Stimulated activated CD4-positive, alpha-beta T cell treated with anti-CD3 and anti-CD28 coated beads, Interleukin-4, amount 100 ng/mL, for 24 hours (primary cell): Measurements from ENCODE around the gene TACO1.

Experiments used
- DNase-seq: peaks from one replicate; pipeline ENCODE4 v3.0.0-alpha.2; 2020

Gene TACO1

DNA sequence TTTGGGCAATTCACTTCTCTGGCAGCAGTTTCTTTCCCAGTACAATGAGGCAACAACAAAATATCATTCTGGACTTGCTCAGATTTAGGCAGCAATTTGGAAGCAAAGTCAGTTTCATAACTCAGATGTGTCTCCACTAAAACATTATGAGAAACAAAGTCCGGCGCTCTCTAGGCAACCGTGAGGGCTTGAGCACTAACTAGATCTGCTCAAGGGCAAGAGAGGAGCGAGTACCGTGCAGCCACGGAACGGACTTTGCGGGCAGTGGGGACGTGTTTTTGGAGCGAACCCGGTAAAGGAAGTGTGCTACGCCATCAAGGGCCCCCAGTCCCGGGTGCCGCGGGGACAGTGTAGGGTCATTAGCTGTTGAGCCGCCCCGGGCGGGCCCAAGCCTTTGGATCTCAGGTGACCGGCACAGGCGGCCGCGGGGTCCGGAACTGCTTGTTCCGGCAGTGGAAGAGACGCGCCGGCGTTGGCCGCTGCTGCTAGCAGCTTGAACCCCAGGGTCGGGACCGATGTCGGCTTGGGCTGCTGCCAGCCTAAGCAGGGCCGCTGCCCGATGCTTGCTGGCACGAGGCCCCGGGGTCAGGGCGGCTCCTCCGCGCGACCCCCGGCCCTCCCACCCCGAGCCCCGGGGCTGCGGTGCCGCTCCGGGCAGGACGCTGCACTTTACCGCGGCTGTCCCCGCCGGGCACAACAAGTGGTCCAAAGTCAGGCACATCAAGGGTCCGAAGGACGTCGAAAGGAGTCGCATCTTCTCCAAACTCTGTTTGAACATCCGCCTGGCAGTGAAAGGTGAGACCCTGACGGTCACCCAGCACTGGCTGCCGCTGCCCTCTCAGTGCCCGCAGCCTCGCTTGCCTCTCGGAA lies at the start of gene TACO1:
Gene TACO1, plus strand, starts transcription at position 327 of the 870 bp plus-strand sequence. Its CDS starts 189 bp downstream, at position 516.
- DNase-seq, result peak; percentile 83

DNA sequence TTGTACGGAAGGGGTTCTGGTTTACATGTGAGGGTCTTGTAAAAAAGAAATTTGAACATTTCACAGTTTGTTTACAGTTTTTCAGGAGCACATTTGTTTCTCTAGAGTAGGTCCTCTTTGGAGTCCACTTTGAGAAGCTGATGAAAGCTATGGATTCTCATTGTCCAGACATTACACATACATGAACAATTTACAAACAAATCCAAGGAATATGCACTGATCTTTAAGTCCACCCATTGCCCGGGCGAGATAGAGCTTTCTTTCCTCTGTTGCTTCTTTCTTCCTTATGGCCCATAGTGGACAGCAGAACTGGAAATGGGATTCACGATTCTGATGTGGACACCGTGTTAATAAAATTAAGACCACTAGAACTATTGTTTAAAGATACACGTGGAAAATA lies 48.5 kb upstream of the TACO1 start:
- no peak for DNase-seq

DNA sequence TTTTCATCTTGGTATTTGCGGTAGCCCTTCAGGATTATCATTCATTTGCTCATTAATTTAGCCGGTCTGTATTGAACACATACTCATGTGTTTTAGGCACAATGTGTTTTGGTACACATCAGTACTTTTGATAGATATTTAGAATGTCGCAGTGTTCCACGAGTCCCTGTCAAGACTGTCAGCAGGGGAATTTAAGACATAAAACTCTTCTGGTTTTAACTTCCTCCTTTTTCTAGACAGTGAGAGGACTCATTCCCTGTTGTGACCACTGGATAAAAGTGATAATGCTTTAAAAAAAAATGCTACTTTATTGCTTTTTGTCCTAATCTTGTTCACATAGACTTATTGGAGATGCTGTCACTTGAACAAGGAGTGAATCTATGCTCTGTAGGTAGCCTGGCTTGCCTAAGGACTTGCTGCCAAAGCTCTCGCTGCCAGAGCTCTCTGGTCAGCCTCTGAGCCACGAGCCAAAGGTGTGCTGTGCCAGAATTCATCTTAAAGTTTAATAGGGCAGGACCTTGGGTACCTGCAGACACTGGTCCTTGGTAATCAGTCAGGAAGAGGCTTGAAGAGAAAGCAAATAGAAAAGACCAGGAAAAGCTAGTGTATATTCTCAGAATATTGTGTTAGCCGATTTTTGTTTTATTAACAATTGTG lies 45.1 kb upstream of the TACO1 start:
- no peak for DNase-seq

DNA sequence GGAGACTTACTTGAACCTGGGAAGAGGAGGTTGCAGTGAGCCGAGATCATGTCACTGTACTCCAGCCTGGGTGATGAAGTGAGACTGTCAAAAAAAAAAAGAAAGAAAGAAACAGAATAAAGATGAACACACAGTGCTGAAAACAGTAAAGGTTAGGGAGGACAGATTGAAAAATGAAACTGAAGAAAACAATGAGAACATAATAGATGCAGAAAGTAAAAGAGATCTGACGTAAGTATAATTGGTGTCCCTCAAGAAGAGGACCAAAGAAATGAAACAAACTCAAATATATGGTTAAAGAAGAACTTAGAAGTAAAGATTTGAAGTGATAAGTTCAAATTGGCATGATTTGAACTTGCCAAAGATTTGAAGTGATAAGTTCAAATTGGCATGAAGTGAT lies 43.3 kb upstream of the TACO1 start:
- no peak for DNase-seq

DNA sequence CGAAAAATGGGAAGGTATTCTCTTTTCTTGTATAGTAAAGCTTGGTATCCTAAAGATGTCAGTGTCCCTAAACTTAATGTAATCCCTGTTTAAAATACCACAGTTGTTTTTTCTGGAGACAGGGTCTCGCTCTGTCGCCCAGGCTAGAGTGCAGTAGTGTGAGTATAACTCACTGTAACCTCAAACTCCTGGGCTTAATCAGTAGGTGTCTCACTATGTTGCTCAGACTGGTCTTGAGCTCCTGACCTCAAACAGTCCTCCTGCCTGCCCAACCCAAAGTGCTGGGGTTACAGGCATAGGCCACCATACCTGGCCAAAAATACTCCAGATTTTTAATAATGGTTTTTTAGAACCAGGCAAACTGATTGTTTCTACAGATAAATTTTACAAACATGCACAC lies 42.3 kb upstream of the TACO1 start:
- no peak for DNase-seq

DNA sequence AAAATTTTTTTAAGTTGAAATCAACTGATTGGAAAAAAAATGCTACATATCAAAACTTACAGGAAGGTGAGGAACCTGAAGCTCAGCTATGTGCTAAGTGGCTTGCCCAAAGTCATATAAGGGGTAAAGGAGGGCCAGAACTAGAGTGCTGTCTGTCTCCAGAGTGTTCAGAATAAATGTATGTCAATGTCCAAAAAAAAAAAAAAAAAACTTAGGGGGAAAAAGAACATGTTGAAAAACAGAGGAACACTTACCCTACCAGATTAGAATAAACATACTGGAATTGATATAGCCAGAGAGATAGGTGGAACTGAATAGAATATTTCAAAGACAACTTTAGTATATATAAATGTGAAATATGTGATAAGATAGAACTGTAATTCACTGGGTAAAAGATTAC lies 38.9 kb upstream of the TACO1 start:
- DNase-seq, result no peak

DNA sequence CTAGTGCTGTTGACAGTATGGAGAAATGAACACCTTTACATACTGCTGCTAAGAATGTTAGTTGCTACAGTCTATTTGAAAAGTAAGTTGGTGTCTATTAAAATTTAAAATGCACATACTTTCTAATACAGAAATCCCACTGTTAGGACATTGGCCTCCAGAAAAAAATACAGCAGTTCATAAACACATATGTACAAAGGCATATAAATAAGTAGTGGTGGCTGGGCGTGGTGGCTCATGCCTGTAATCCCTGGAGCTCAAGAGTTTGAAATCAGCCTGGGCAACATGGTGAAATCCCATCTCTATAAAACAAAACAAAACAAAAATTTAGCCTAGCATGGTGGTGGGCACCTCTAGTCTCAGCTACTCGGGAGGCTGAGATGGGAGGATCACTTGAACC lies 37.4 kb upstream of the TACO1 start:
- DNase-seq, result no peak

DNA sequence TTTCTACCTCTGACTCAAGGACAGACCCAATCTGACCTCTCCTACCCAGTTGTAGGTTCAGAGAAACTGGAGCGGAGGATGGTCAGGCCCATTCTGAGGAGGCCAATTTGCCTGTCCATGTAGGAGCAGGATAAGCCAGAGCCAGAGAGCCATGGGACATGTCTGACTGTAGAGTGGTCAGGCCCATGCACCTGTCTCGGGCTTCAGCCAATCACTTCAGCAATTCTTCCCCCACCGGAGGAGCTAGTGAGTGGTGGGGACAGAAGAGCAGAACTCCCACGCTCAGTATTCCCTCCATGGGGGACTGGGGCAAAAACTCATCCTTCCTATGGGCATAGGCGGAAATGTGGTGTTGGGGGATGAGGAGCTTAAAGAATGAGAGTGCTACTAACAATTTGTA lies 36.1 kb upstream of the TACO1 start:
- DNase-seq, result no peak

DNA sequence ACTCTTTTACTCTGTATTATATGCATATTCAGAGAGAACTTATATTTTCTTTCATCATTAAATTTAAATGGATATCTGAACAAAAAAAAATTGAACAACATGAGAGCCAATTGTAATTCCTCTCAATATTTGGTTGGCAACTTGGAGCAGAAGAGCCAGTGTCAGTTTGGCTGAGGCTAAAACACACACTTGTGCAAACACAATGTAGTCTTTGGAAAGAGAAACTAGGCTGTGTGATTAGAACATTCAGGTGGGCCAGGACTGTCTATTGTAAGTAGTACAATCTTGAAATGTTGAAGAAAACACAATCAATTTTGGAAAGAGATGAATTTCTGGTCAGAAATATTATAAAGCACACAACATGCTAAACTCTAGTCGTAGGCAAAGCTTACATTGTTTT lies 33.5 kb upstream of the TACO1 start:
- no peak for DNase-seq

DNA sequence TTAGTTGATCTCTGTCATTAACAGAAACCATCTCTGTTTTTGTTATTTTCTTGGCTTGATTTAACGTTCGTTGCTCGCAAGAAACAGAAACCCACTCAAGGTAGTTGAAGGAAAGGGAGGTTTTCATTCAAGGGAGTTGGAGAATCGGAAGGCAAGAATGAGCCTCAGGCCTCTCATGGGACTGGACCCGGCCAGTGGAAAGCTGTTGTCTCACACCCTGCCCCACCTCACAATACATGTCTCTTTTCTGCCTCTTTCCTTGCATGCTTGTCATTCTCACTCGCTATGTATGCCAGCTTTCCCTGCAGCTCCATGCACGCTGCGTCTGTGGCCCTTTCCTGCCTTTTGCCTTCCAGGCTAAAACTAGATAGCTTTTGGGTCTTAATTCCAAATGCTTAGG lies 32.1 kb upstream of the TACO1 start:
- DNase-seq, result no peak

DNA sequence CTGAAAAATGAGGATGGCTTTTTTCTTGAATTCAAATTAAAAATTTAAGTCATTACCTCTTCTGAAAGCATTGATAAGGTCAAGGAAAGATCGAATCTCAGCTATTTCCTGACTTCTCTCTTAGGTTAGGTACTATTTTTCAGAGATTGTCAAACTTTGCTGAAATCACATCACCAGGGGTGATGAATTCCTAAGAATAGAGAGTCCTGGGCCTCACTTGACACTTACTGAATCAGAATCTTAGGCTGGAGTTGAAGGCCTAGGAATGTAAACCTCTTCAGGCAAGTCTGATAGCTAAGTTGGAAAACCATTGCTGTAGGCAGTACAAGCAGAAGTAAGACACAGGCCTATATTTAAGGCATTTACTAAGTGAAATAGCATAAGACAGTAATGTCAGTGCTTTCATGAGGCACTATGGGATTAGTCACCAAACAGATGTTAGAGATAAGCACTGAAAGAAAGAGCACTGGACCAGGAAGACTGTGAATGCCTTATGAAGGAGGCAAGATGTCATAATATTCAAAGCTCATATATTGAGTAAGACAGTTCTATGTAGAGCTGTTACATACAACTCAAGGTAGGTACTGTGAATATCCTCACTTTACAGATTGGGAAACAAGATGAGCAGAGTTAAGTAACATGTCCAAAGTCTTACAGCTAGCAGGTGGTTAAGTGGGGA lies 28.9 kb upstream of the TACO1 start:
- no peak for DNase-seq

DNA sequence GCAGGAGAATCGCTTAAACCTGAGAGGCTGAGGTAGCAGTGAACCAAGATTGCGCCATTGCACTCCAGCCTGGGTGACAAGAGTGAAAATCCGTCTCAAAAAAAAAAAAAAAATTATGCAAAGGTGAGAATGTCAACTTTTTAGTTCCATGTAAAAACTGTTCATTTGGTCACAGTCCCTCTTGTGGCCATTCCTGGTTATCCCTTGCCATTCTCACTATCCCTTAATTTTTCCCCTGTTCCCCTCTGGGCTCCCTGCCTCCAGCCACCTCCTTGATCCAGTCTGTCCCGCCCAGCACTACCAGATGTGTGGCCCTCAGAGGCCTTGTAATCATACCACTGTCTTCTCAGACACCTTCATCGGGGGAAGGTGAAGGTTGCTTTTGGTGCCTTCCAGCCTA lies 27.1 kb upstream of the TACO1 start:
- no peak for DNase-seq

DNA sequence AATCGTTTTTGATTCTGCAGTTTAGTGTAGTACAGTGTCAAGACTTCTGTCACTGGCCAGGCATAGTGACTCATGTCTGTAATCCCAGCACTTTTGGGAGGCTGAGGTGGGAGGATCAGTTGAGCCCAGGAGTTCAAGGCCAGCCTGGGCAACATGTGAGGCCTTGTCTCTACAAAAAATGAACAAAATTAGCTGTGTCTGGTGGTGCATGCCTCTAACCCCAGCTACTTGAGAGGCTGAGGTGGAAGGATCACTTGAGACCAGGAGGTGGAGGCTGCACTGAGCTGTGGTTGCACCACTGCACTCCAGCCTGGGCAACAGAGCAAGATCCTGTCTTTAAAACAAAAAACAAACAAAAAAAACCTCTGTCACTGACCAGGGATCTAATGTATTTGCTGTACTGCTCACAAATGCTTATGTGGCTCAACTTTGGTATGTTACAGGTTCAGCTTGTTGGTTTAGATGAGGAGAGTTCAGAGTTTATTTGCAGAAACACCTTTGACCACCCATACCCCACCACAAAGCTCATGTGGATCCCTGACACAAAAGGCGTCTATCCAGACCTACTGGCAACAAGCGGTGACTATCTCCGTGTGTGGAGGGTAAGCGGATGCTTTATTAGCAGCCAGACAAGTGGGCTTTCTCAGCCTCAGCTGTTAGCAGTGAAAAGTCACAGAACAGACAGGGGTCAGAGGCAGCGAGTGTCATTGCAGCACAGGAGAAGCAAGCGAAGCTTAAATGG lies 22.5 kb upstream of the TACO1 start:
- DNase-seq, result no peak

DNA sequence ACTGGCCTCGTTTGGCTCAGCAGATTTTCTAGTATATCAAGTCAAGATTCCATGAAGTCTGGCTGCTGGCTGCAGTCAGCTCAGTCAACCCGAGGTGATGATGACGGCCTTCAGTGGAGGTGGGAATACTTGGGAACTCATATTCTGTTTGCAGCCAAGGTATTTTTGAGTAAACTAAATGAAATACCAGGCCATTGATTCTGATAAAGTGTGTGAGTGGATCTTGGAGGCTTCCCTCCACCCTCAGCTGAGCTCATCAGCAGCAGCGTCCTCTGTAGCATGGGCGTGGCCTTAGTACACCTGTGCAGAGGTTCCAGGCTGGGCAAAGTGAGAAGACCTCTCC lies 22.0 kb upstream of the TACO1 start:
- no peak for DNase-seq

DNA sequence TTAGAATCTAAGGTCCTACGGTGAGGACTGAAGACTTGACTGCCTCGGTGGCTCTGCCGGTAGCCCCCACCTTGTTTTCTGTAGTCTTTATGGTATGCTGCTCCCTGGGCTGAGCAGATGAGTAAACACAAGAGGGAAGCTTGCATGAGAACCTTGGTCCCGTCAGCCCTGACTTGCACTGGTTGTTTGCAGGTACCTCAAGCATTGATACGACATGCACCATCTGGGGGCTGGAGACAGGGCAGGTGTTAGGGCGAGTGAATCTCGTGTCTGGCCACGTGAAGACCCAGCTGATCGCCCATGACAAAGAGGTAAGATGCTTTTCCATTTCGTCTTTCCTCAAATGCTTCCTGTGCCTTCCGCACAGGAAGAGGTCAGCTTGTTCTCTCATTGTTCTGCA lies 21.1 kb upstream of the TACO1 start:
- DNase-seq, result no peak

DNA sequence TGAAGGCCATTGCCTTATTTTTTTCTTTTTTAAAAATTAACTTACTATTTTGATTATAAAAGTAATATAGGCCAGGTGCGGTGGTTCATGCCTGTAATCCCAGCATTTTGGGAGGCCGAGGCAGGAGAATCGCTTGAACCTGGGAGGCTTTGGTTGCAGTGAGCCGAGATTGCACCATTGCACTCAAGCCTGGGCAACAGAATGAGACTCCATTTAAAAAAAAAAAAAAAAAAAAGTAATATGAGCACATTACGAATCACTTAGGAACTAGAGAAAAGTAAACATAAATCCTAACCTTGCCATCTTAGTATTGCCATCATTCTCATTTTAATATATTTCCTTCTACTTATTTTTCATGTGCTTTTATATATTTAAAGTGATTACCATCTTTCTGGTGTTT lies 12.9 kb upstream of the TACO1 start:
- DNase-seq, result no peak

DNA sequence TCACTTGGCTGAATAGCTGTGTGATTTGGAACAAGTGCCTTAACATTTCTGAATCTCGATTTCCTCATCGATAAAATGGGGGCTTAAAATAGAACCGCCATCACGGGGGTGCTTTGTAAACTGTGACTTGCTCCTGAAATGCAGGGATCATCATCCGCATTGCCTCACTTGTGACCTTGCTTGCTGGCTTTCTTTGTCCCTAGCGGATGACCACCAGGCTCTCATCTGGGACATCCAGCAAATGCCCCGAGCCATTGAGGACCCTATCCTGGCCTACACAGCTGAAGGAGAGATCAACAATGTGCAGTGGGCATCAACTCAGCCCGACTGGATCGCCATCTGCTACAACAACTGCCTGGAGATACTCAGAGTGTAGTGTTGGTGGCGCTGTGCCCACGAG lies 11.9 kb upstream of the TACO1 start:
- no peak for DNase-seq

DNA sequence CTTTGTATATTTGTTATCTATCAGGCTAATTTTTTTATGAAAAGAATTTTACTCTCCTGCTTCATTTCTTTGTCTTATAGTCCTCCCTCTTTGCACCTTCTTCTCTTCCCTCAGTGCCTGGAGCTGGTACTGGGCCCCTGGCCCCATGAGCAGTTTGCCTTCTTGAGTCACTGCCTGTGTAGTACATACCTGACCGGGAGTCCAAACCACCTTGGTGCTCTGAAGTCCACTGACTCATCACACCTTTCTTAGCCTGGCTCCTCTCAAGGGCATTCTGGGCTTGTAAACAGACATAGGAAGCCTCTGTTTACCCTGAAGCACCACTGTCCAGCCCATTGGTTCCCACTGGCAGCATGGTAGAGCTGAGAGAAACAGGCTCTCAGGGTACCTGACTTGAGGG lies 11.0 kb upstream of the TACO1 start:
- no peak for DNase-seq

DNA sequence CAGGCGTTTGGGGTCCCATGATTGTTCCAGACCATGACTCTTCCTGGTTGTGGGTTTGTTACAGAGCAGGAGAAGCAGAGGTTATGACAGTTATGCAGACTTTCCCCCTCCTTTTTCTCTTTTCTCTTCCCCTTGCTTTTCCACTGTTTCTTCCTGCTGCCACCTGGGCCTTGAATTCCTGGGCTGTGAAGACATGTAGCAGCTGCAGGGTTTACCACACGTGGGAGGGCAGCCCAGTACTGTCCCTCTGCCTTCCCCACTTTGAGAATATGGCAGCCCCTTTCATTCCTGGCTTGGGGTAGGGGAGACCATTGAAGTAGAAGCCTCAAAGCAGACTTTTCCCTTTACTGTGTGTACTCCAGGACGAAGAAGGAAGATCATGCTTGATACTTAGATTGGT lies 7.9 kb upstream of the TACO1 start:
- DNase-seq, result no peak

DNA sequence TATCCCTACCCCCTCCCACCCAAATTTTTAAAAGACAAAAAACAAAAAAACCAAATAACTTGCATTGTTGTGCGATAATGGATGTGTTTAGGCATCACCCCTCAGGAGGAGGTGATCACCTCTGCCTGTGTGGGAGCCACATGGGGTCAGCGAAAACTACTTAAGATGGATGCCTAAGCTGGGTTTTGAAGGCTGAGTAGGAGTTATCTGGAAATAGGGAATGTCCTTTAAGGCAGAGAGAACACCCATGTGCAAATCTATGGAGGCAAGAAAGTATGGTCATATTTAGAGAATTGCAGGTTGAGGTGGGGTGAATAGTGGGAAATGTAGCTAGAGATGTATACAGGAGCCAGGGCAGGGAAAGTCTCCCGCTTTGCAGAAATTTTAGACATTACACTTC lies 5.6 kb upstream of the TACO1 start:
- DNase-seq, result no peak

DNA sequence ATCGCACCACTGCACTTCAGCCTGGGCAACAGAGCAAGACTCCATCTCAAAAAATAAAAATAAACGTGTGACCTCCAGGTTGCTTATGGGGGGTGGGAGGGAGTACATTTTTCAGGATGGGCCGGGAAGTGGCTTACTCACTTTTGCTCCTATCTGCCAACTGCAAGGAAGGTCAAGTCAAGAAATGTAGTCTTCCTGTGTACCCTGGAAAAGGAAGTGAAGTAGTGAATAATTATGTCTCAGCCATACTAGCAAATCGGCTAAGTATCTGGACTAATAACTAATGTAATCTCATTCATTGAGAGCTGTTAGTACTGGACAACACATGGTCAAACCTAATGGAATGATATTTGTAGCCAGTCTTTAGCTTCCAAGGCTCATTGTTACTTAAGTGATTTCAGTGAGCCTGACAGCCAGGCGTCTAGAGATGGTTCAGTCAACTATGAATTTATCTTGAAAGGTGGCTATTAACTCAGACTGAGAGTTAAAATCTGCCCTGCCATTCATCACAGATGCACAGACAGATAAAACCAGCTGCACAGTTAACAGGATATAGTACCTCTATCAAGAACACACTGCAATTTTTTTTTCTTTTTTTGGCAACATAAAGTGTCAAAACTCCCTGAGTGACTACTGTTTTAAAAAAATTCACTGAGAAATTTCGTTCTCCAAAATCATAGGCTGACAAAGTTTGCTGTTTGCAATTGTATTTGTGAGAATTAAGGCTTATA lies 3.7 kb upstream of the TACO1 start:
- DNase-seq, result no peak

DNA sequence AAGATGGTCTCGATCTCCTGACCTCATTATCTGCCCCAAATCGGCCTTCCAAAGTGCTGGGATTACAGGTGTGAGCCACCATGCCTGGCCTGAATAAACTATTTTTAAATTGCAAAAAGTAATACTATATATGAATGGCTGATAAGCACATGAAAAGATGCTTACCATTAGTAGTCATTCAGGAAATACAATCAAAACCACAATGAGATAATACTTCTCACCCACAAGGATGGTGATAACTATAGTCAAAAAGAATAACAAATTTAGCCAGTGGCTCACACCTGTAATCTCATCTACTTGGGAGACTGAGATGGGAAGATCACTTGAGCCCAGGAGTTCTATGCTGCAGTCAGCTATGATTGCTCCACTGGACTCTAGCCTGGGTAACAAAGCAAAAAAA lies 2.4 kb upstream of the TACO1 start:
- no peak for DNase-seq
